ENCODE measurements around the gene KCNK4.

Gene KCNK4

DNA sequence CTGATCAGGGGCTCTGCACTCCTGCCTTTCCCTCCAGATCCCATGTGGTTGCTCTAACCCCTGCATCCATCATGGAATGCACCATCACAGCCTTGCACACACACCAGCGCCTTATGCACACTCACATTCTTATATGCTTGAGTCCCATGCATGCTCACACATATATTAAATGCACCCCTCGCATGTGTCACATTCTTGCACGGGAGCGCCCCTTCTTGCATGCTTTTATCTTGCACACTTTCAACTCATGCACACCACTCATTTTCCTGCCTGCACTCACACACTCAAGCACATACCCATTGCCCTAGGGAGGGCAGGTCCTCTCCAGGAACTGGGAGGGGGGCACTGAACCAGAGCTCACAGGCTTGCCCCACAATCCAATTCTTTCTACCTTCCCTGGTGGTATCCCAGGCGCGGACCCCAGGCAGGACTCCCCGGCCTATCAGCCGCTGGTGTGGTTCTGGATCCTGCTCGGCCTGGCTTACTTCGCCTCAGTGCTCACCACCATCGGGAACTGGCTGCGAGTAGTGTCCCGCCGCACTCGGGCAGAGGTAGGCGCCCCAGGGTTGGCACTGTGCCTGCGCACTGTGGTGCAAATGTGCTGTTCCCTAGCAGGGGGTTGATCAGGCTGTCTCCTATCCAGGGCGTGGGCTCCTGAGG, 6.7 kb downstream of the KCNK4 start:
- peak in 1 of 2 experiments; percentile 69 for DNase-seq (ENCODE audit: low read depth in 1 of 2, low spot score in 1 of 2)
- TF ChIP-seq SPI1 (IDR thresholded peaks at IDR 0.05; ENCODE audit: borderline replicate concordance, low read depth) (no peak), REST (IDR thresholded peaks at IDR 0.05; ENCODE audit: insufficient replicate concordance, low read depth) (no peak), POLR2AphosphoS5 (IDR thresholded peaks at IDR 0.05; ENCODE audit: low read depth) (no peak), GABPA (IDR thresholded peaks at IDR 0.05; ENCODE audit: low read depth) (no peak)
- TF ChIP-seq, protein P1, sequence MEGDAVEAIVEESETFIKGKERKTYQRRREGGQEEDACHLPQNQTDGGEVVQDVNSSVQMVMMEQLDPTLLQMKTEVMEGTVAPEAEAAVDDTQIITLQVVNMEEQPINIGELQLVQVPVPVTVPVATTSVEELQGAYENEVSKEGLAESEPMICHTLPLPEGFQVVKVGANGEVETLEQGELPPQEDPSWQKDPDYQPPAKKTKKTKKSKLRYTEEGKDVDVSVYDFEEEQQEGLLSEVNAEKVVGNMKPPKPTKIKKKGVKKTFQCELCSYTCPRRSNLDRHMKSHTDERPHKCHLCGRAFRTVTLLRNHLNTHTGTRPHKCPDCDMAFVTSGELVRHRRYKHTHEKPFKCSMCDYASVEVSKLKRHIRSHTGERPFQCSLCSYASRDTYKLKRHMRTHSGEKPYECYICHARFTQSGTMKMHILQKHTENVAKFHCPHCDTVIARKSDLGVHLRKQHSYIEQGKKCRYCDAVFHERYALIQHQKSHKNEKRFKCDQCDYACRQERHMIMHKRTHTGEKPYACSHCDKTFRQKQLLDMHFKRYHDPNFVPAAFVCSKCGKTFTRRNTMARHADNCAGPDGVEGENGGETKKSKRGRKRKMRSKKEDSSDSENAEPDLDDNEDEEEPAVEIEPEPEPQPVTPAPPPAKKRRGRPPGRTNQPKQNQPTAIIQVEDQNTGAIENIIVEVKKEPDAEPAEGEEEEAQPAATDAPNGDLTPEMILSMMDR (IDR thresholded peaks at IDR 0.05; ENCODE audit: insufficient read depth, low read length) = no peak
- peaks cover 74% of the 10 kb centered on the region for H3K27me3 ChIP-seq (ENCODE audit: insufficient read depth, poor library complexity, severe bottlenecking)
- H3K4me3 ChIP-seq (replicated peaks; ENCODE audit: insufficient read depth, low read length) = no peak overlapping the region
- H3K27ac ChIP-seq (replicated peaks) = no peak overlapping the region

DNA sequence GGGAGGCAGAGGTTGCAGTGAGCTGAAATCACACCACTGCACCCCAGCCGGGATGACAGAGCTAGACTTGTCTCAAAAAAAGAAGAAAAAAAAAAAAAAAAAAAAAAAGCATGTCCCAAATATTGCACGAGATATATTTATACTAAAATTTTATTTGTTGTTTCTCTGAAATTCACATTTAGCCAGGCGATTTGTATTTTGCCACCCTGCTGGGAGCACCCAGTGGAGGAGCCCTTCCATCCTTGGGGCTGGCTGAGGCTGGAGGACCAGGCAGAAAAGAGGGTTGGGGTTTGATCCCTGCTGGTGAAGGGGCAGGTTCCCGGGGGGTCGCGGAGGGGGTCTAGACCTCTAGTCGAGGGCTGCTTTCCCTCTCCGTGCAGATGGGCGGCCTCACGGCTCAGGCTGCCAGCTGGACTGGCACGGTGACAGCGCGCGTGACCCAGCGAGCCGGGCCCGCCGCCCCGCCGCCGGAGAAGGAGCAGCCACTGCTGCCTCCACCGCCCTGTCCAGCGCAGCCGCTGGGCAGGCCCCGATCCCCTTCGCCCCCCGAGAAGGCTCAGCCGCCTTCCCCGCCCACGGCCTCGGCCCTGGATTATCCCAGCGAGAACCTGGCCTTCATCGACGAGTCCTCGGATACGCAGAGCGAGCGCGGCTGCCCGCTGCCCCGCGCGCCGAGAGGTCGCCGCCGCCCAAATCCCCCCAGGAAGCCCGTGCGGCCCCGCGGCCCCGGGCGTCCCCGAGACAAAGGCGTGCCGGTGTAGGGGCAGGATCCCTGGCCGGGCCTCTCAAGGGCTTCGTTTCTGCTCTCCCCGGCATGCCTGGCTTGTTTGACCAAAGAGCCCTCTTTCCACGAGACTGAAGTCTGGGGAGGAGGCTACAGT, 8.1 kb downstream of the KCNK4 start:
- Histone ChIP-seq H3K27me3 (ENCODE audit: insufficient read depth, poor library complexity, severe bottlenecking) (peaks cover 61% of the 10 kb centered on the region), H3K27ac (replicated peaks) (no peak overlapping the region), H3K4me3 (replicated peaks; ENCODE audit: insufficient read depth, low read length) (no peak overlapping the region)
- TF ChIP-seq POLR2AphosphoS5 (IDR thresholded peaks at IDR 0.05; ENCODE audit: low read depth) = no peak
- TF ChIP-seq REST (IDR thresholded peaks at IDR 0.05; ENCODE audit: insufficient replicate concordance, low read depth) = no peak
- TF ChIP-seq, protein P1 (IDR thresholded peaks at IDR 0.05; ENCODE audit: insufficient read depth, low read length) = no peak
- TF ChIP-seq SPI1 (IDR thresholded peaks at IDR 0.05; ENCODE audit: borderline replicate concordance, low read depth) = no peak
- TF ChIP-seq GABPA (IDR thresholded peaks at IDR 0.05; ENCODE audit: low read depth) = no peak
- no peak for DNase-seq (ENCODE audit: low read depth in 1 of 2, low spot score in 1 of 2)

- peak within 1 kb of the TSS; percentile 16 for H3K4me3 ChIP-seq (replicated peaks; ENCODE audit: insufficient read depth, low read length)
- H3K27me3 ChIP-seq (ENCODE audit: insufficient read depth, poor library complexity, severe bottlenecking) = peaks cover 56% of the 10 kb centered on the region
- TF ChIP-seq SPI1 (IDR thresholded peaks at IDR 0.05; ENCODE audit: borderline replicate concordance, low read depth) (no peak), REST (IDR thresholded peaks at IDR 0.05; ENCODE audit: insufficient replicate concordance, low read depth) (no peak), GABPA (IDR thresholded peaks at IDR 0.05; ENCODE audit: low read depth) (no peak)
- TF ChIP-seq, protein P1 (IDR thresholded peaks at IDR 0.05; ENCODE audit: insufficient read depth, low read length) = no peak
- no peak for DNase-seq (ENCODE audit: low read depth in 1 of 2, low spot score in 1 of 2)
- H3K27ac ChIP-seq (replicated peaks) = no peak within 1 kb of the TSS
Measured at GRCh38 chr11:64299847-64300648, 8.9 kb downstream of the KCNK4 start, which contains the start of gene CATSPERZ. CATSPERZ (plus strand) TSS chr11:64300358; CDS start chr11:64300411, 53 bp downstream.

Measured in HL-60 (cell line).